Chondrocyte (in vitro differentiated cells): ENCODE measurements around the gene ARAP1. TPM values are rescaled to one million over a fixed set of nuclear protein-coding genes. Genes with fewer than 3 reads are reported as not detected.

ENCODE experiments used
- DNase-seq: peaks from one replicate; pipeline ENCODE4 v3.0.0; 2021; ENCODE audit warnings: mixed read lengths, low spot score
- H3K27ac Mint-ChIP-seq: one replicate; pipeline ENCODE4 v1.8.0; 2021; ENCODE audit warnings: mild to moderate bottlenecking, moderate library complexity, mixed read lengths; ENCODE audit not compliant: unreplicated experiment
- H3K27me3 Mint-ChIP-seq: 2 replicates; pipeline ENCODE4 v1.8.0; 2021; ENCODE audit warnings: low read depth, mixed read lengths
- H3K36me3 Mint-ChIP-seq: 2 replicates; pipeline ENCODE4 v1.8.0; 2021; ENCODE audit warnings: low read depth, mixed read lengths
- H3K4me1 Mint-ChIP-seq: 2 replicates; pipeline ENCODE4 v1.8.0; 2021; ENCODE audit warnings: low read depth, mild to moderate bottlenecking, mixed read lengths
- H3K4me3 Mint-ChIP-seq: one replicate; pipeline ENCODE4 v1.8.0; 2021; ENCODE audit warnings: mild to moderate bottlenecking, moderate library complexity, mixed read lengths; ENCODE audit not compliant: unreplicated experiment
- H3K9me3 Mint-ChIP-seq: 2 replicates; pipeline ENCODE4 v1.8.0; 2021; ENCODE audit warnings: low read depth, mixed read lengths
- CTCF ChIP-seq: fragments of 200-600 bp; sonication (generic); IDR thresholded peaks from 2 replicates; pipeline ENCODE4 v1.5.0; 2021; ENCODE audit warnings: antibody characterized with exemption, mild to moderate bottlenecking, moderate library complexity
- total RNA-seq: library from RNA; stranded (reverse); gene quantifications from 3 replicates; pipeline ENCODE4 v1.2.1, GENCODE V29; 2021

ARAP1 gene
- total RNA-seq, 1 donor from 2014 or later, result 45.3 TPM

GRCh38 chr11:72678524-72678923 lies 73.7 kb downstream of the ARAP1 start:
- peaks cover 70% of the 10 kb centered on the region for H3K27me3 Mint-ChIP-seq
- no peak for DNase-seq
- no peak overlapping the region for H3K4me3 Mint-ChIP-seq
- H3K4me1 Mint-ChIP-seq, result peaks cover 6% of the 10 kb centered on the region
- TF ChIP-seq CTCF, result no peak
- no peaks in the 10 kb centered on the region for H3K9me3 Mint-ChIP-seq
- H3K27ac Mint-ChIP-seq, result no peak overlapping the region
- peaks cover 2% of the 10 kb centered on the region for H3K36me3 Mint-ChIP-seq

- Mint-ChIP-seq H3K4me1 (peaks cover 6% of the 10 kb centered on the region), H3K9me3 (no peaks in the 10 kb centered on the region), H3K27me3 (peaks cover 84% of the 10 kb centered on the region), H3K27ac (no peak overlapping the region), H3K36me3 (peaks cover 2% of the 10 kb centered on the region), H3K4me3 (no peak overlapping the region)
- DNase-seq, result no peak
- no peak for TF ChIP-seq CTCF
Measured at GRCh38 chr11:72676861-72677341, 75.3 kb downstream of the ARAP1 start.

GRCh38 chr11:72675221-72675620 lies 77.0 kb downstream of the ARAP1 start:
- Mint-ChIP-seq H3K4me3 (no peak overlapping the region), H3K27me3 (peaks cover 85% of the 10 kb centered on the region), H3K4me1 (peaks cover 6% of the 10 kb centered on the region), H3K27ac (no peak overlapping the region), H3K9me3 (no peaks in the 10 kb centered on the region), H3K36me3 (no peaks in the 10 kb centered on the region)
- no peak for DNase-seq
- TF ChIP-seq CTCF, result no peak

- TF ChIP-seq CTCF, result no peak
- no peak within 1 kb of the TSS for H3K27ac Mint-ChIP-seq
- no peak within 1 kb of the TSS for H3K4me3 Mint-ChIP-seq
- H3K9me3 Mint-ChIP-seq, result no peaks in the 10 kb centered on the region
- H3K4me1 Mint-ChIP-seq, result peaks cover 6% of the 10 kb centered on the region
- H3K27me3 Mint-ChIP-seq, result peaks cover 77% of the 10 kb centered on the region
- no peak for DNase-seq
- no peaks in the 10 kb centered on the region for H3K36me3 Mint-ChIP-seq
Measured at GRCh38 chr11:72673943-72674828, 78.0 kb downstream of the ARAP1 start, which contains the start of gene PDE2A. Gene PDE2A, minus strand, starts transcription at chr11:72674422. Its CDS starts 215 bp downstream, at chr11:72674207.

DNA sequence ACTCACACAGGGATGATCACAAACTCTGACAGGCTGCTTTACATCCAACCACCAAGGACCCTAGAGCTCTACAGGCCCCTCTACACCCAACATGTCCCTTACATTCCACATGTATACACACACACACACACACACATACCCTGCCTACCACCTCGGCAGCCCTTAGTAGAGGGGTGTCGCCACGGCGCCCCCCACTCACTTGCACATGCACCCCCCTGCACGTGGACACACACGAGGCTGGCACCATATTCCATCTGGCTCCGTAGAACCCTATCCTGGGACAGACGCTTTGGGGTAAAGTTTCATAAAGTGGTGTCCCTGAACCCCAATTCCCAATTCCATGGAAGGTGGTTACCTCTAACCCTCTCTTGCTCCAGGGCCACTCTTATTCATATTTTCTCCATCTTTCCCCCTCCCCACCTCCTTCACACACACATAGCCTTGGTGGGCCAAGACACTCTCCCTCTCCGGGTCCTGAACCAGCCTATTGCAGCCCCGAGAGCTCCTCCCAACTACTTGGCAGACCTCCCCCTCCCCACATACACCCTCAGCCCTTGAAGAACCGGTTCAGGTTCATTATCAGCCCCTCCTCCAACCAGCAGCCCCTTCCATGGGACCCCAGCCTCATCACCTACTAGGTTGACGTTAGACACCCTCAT lies 78.8 kb downstream of the ARAP1 start:
- H3K27me3 Mint-ChIP-seq, result peaks cover 79% of the 10 kb centered on the region

More for the DNA sequence above, 78.8 kb downstream of the ARAP1 start:
- no peak overlapping the region for H3K4me3 Mint-ChIP-seq
- H3K9me3 Mint-ChIP-seq, result no peaks in the 10 kb centered on the region
- H3K36me3 Mint-ChIP-seq, result no peaks in the 10 kb centered on the region
- H3K4me1 Mint-ChIP-seq, result peaks cover 6% of the 10 kb centered on the region
- no peak for DNase-seq
- TF ChIP-seq CTCF, result no peak
- H3K27ac Mint-ChIP-seq, result no peak overlapping the region
